ENCODE measurements around the gene PNKD.

PNKD gene

GRCh38 chr2:218341381-218341780 lies 71.1 kb downstream of the PNKD start:
- TF ChIP-seq GATA3 (IDR thresholded peaks at IDR 0.05; ENCODE audit: low read depth, low read length) = no peak
- no peak for TF ChIP-seq GATA2 (IDR thresholded peaks at IDR 0.05; ENCODE audit: low read depth, low read length)

- TF ChIP-seq GATA3 (IDR thresholded peaks at IDR 0.05; ENCODE audit: low read depth, low read length) (no peak), GATA2 (IDR thresholded peaks at IDR 0.05; ENCODE audit: low read depth, low read length) (no peak)
These were observed 72.5 kb downstream of the PNKD start for GRCh38 chr2:218342837-218343236.

- TF ChIP-seq GATA3 (IDR thresholded peaks at IDR 0.05; ENCODE audit: low read depth, low read length) = no peak
- TF ChIP-seq GATA2 (IDR thresholded peaks at IDR 0.05; ENCODE audit: low read depth, low read length) = no peak
These were observed 73.3 kb downstream of the PNKD start for GRCh38 chr2:218343591-218343990.

GRCh38 chr2:218344090-218344754 lies 73.9 kb downstream of the PNKD start:
- TF ChIP-seq GATA3 (IDR thresholded peaks at IDR 0.05; ENCODE audit: low read depth, low read length) = no peak
- TF ChIP-seq GATA2 (IDR thresholded peaks at IDR 0.05; ENCODE audit: low read depth, low read length) = no peak

GRCh38 chr2:218344755-218345417 lies 74.6 kb downstream of the PNKD start:
- no peak for TF ChIP-seq GATA2 (IDR thresholded peaks at IDR 0.05; ENCODE audit: low read depth, low read length)
- TF ChIP-seq GATA3 (IDR thresholded peaks at IDR 0.05; ENCODE audit: low read depth, low read length) = no peak

GRCh38 chr2:218345491-218346236 lies 75.3 kb downstream of the PNKD start:
- TF ChIP-seq GATA3 (IDR thresholded peaks at IDR 0.05; ENCODE audit: low read depth, low read length) = no peak
- TF ChIP-seq GATA2 (IDR thresholded peaks at IDR 0.05; ENCODE audit: low read depth, low read length) = no peak

- TF ChIP-seq GATA3 (IDR thresholded peaks at IDR 0.05; ENCODE audit: low read depth, low read length) (no peak), GATA2 (IDR thresholded peaks at IDR 0.05; ENCODE audit: low read depth, low read length) (no peak)
These were observed 76.9 kb downstream of the PNKD start for GRCh38 chr2:218347172-218347571.

- TF ChIP-seq GATA2 (IDR thresholded peaks at IDR 0.05; ENCODE audit: low read depth, low read length) = no peak
- TF ChIP-seq GATA3 (IDR thresholded peaks at IDR 0.05; ENCODE audit: low read depth, low read length) = no peak
These were observed 83.7 kb downstream of the PNKD start for GRCh38 chr2:218354045-218354444.

- TF ChIP-seq GATA3 (IDR thresholded peaks at IDR 0.05; ENCODE audit: low read depth, low read length) (no peak), GATA2 (IDR thresholded peaks at IDR 0.05; ENCODE audit: low read depth, low read length) (no peak)
These were observed 84.6 kb downstream of the PNKD start for GRCh38 chr2:218354850-218355443.

- no peak for TF ChIP-seq GATA2 (IDR thresholded peaks at IDR 0.05; ENCODE audit: low read depth, low read length)
- no peak for TF ChIP-seq GATA3 (IDR thresholded peaks at IDR 0.05; ENCODE audit: low read depth, low read length)
These were observed 87.2 kb downstream of the PNKD start for GRCh38 chr2:218357236-218358177.

- no peak for TF ChIP-seq GATA3 (IDR thresholded peaks at IDR 0.05; ENCODE audit: low read depth, low read length)
- no peak for TF ChIP-seq GATA2 (IDR thresholded peaks at IDR 0.05; ENCODE audit: low read depth, low read length)
These were observed 90.1 kb downstream of the PNKD start for GRCh38 chr2:218360453-218360852.

- TF ChIP-seq GATA3 (IDR thresholded peaks at IDR 0.05; ENCODE audit: low read depth, low read length) (no peak), GATA2 (IDR thresholded peaks at IDR 0.05; ENCODE audit: low read depth, low read length) (no peak)
These were observed 92.3 kb downstream of the PNKD start for GRCh38 chr2:218362606-218363005.

- no peak for TF ChIP-seq GATA2 (IDR thresholded peaks at IDR 0.05; ENCODE audit: low read depth, low read length)
- TF ChIP-seq GATA3 (IDR thresholded peaks at IDR 0.05; ENCODE audit: low read depth, low read length) = no peak
These were observed 93.4 kb downstream of the PNKD start for GRCh38 chr2:218363736-218364135.
